ENCODE data around the gene XDH.

XDH gene

GRCh38 chr2:31440764-31441163 is 26.2 kb upstream of the XDH start:
- no peaks in the 10 kb centered on the region for H3K79me1 ChIP-seq (replicated peaks; ENCODE audit: low read length, poor library complexity, severe bottlenecking)
- H2BK120ac ChIP-seq (ENCODE audit: low read depth, low read length): no peak overlapping the region
- no peak overlapping the region for H2BK12ac ChIP-seq (ENCODE audit: low read length in 2 of 2)
- no peak overlapping the region for H3K4me3 ChIP-seq (ENCODE audit: insufficient read depth in 1 of 2, low read depth in 1 of 2, low read length in 2 of 2)
- H3K4me1 ChIP-seq (ENCODE audit: control insufficient read depth, insufficient read depth, low read depth, low read length): no peaks in the 10 kb centered on the region
- peaks cover 3% of the 10 kb centered on the region for H3K9me3 ChIP-seq (ENCODE audit: control insufficient read depth, low read length)
- no peak overlapping the region for H3K4ac ChIP-seq (ENCODE audit: low read depth in 1 of 2, low read length in 2 of 2)
- no peak overlapping the region for H3K27ac ChIP-seq (ENCODE audit: low read length, poor library complexity, severe bottlenecking)
- H2AFZ ChIP-seq (ENCODE audit: low read depth, low read length): no peak overlapping the region
- H3K23ac ChIP-seq (ENCODE audit: low read length in 2 of 2): no peak overlapping the region
- H4K8ac ChIP-seq (ENCODE audit: low read length): no peak overlapping the region
- no peak overlapping the region for H3K9ac ChIP-seq (ENCODE audit: low read length)
- H2BK15ac ChIP-seq (ENCODE audit: low read depth, poor library complexity, severe bottlenecking): no peak overlapping the region
- no peak overlapping the region for H2AK5ac ChIP-seq (ENCODE audit: low read length, severe bottlenecking)
- DNase-seq: no peak
- no peak overlapping the region for H3K14ac ChIP-seq (ENCODE audit: low read length in 2 of 2)
- no peak overlapping the region for H2BK5ac ChIP-seq (ENCODE audit: low read depth, low read length, poor library complexity, severe bottlenecking)
- no peak overlapping the region for H4K91ac ChIP-seq (ENCODE audit: low read length)
- H3K18ac ChIP-seq (ENCODE audit: low read depth in 1 of 2, low read length in 2 of 2): no peak overlapping the region
- no peaks in the 10 kb centered on the region for H3K27me3 ChIP-seq (ENCODE audit: control insufficient read depth in 1 of 2, insufficient read depth in 1 of 2, low read length in 2 of 2)
- H3K4me2 ChIP-seq (ENCODE audit: low read length, poor library complexity, severe bottlenecking): no peak overlapping the region
- no peaks in the 10 kb centered on the region for H3K36me3 ChIP-seq (ENCODE audit: control insufficient read depth in 1 of 2, insufficient read depth in 2 of 2, low read depth in 1 of 2, low read length in 2 of 2)
- WGBS: no CpG with 5 or more reads among the region's 2 CpGs

GRCh38 chr2:31434911-31435310 is 20.4 kb upstream of the XDH start:
- Histone ChIP-seq H4K8ac (ENCODE audit: low read length) (no peak overlapping the region), H3K4me2 (ENCODE audit: low read length, poor library complexity, severe bottlenecking) (no peak overlapping the region), H3K18ac (ENCODE audit: low read depth in 1 of 2, low read length in 2 of 2) (no peak overlapping the region), H2BK12ac (ENCODE audit: low read length in 2 of 2) (no peak overlapping the region), H3K27ac (ENCODE audit: low read length, poor library complexity, severe bottlenecking) (no peak overlapping the region), H2BK120ac (ENCODE audit: low read depth, low read length) (no peak overlapping the region), H3K9ac (ENCODE audit: low read length) (no peak overlapping the region), H3K9me3 (ENCODE audit: control insufficient read depth, low read length) (no peaks in the 10 kb centered on the region), H3K23ac (ENCODE audit: low read length in 2 of 2) (no peak overlapping the region), H2BK15ac (ENCODE audit: low read depth, poor library complexity, severe bottlenecking) (no peak overlapping the region), H2AK5ac (ENCODE audit: low read length, severe bottlenecking) (no peak overlapping the region), H3K79me1 (replicated peaks; ENCODE audit: low read length, poor library complexity, severe bottlenecking) (no peaks in the 10 kb centered on the region), H4K91ac (ENCODE audit: low read length) (no peak overlapping the region), H3K27me3 (ENCODE audit: control insufficient read depth in 1 of 2, insufficient read depth in 1 of 2, low read length in 2 of 2) (peaks cover 0 to 5% of the 10 kb centered on the region in 2 experiments), H3K4me1 (ENCODE audit: control insufficient read depth, insufficient read depth, low read depth, low read length) (no peaks in the 10 kb centered on the region), H2AFZ (ENCODE audit: low read depth, low read length) (no peak overlapping the region), H3K4ac (ENCODE audit: low read depth in 1 of 2, low read length in 2 of 2) (no peak overlapping the region), H2BK5ac (ENCODE audit: low read depth, low read length, poor library complexity, severe bottlenecking) (no peak overlapping the region), H3K4me3 (ENCODE audit: insufficient read depth in 1 of 2, low read depth in 1 of 2, low read length in 2 of 2) (no peak overlapping the region), H3K36me3 (ENCODE audit: control insufficient read depth in 1 of 2, insufficient read depth in 2 of 2, low read depth in 1 of 2, low read length in 2 of 2) (no peaks in the 10 kb centered on the region), H3K14ac (ENCODE audit: low read length in 2 of 2) (no peak overlapping the region)
- 66% methylated on average over 3 of the region's 3 CpGs for WGBS
- DNase-seq: no peak

GRCh38 chr2:31433541-31433940 is 19.0 kb upstream of the XDH start:
- no peak overlapping the region for H2AFZ ChIP-seq (ENCODE audit: low read depth, low read length)
- no peak overlapping the region for H3K4ac ChIP-seq (ENCODE audit: low read depth in 1 of 2, low read length in 2 of 2)
- no peaks in the 10 kb centered on the region for H3K9me3 ChIP-seq (ENCODE audit: control insufficient read depth, low read length)
- H4K91ac ChIP-seq (ENCODE audit: low read length): no peak overlapping the region
- peaks cover 0 to 5% of the 10 kb centered on the region in 2 experiments for H3K27me3 ChIP-seq (ENCODE audit: control insufficient read depth in 1 of 2, insufficient read depth in 1 of 2, low read length in 2 of 2)
- H3K4me2 ChIP-seq (ENCODE audit: low read length, poor library complexity, severe bottlenecking): no peak overlapping the region
- H2AK5ac ChIP-seq (ENCODE audit: low read length, severe bottlenecking): no peak overlapping the region
- H3K23ac ChIP-seq (ENCODE audit: low read length in 2 of 2): no peak overlapping the region
- no peak overlapping the region for H2BK12ac ChIP-seq (ENCODE audit: low read length in 2 of 2)
- H2BK15ac ChIP-seq (ENCODE audit: low read depth, poor library complexity, severe bottlenecking): no peak overlapping the region
- no peak for DNase-seq
- H2BK120ac ChIP-seq (ENCODE audit: low read depth, low read length): no peak overlapping the region
- H3K79me1 ChIP-seq (replicated peaks; ENCODE audit: low read length, poor library complexity, severe bottlenecking): no peaks in the 10 kb centered on the region
- H3K4me3 ChIP-seq (ENCODE audit: insufficient read depth in 1 of 2, low read depth in 1 of 2, low read length in 2 of 2): no peak overlapping the region
- no peak overlapping the region for H3K9ac ChIP-seq (ENCODE audit: low read length)
- no peak overlapping the region for H3K18ac ChIP-seq (ENCODE audit: low read depth in 1 of 2, low read length in 2 of 2)
- H4K8ac ChIP-seq (ENCODE audit: low read length): no peak overlapping the region
- H3K27ac ChIP-seq (ENCODE audit: low read length, poor library complexity, severe bottlenecking): no peak overlapping the region
- no peak overlapping the region for H2BK5ac ChIP-seq (ENCODE audit: low read depth, low read length, poor library complexity, severe bottlenecking)
- H3K36me3 ChIP-seq (ENCODE audit: control insufficient read depth in 1 of 2, insufficient read depth in 2 of 2, low read depth in 1 of 2, low read length in 2 of 2): no peaks in the 10 kb centered on the region
- WGBS: 62% methylated on average over 3 of the region's 3 CpGs
- H3K4me1 ChIP-seq (ENCODE audit: control insufficient read depth, insufficient read depth, low read depth, low read length): no peaks in the 10 kb centered on the region
- no peak overlapping the region for H3K14ac ChIP-seq (ENCODE audit: low read length in 2 of 2)

GRCh38 chr2:31430439-31431165 is 16.1 kb upstream of the XDH start:
- Histone ChIP-seq H2AFZ (ENCODE audit: low read depth, low read length) (no peak overlapping the region), H3K9ac (ENCODE audit: low read length) (no peak overlapping the region), H3K23ac (ENCODE audit: low read length in 2 of 2) (no peak overlapping the region), H2BK12ac (ENCODE audit: low read length in 2 of 2) (no peak overlapping the region), H3K4ac (ENCODE audit: low read depth in 1 of 2, low read length in 2 of 2) (no peak overlapping the region), H3K4me2 (ENCODE audit: low read length, poor library complexity, severe bottlenecking) (no peak overlapping the region), H3K4me1 (ENCODE audit: control insufficient read depth, insufficient read depth, low read depth, low read length) (no peaks in the 10 kb centered on the region), H2BK15ac (ENCODE audit: low read depth, poor library complexity, severe bottlenecking) (no peak overlapping the region), H3K9me3 (ENCODE audit: control insufficient read depth, low read length) (no peaks in the 10 kb centered on the region), H3K27me3 (ENCODE audit: control insufficient read depth in 1 of 2, insufficient read depth in 1 of 2, low read length in 2 of 2) (peaks cover 0 to 5% of the 10 kb centered on the region in 2 experiments), H3K4me3 (ENCODE audit: insufficient read depth in 1 of 2, low read depth in 1 of 2, low read length in 2 of 2) (no peak overlapping the region), H4K91ac (ENCODE audit: low read length) (no peak overlapping the region), H4K8ac (ENCODE audit: low read length) (no peak overlapping the region), H3K14ac (ENCODE audit: low read length in 2 of 2) (no peak overlapping the region), H3K27ac (ENCODE audit: low read length, poor library complexity, severe bottlenecking) (no peak overlapping the region), H3K18ac (ENCODE audit: low read depth in 1 of 2, low read length in 2 of 2) (no peak overlapping the region), H2BK120ac (ENCODE audit: low read depth, low read length) (no peak overlapping the region), H3K79me1 (replicated peaks; ENCODE audit: low read length, poor library complexity, severe bottlenecking) (no peaks in the 10 kb centered on the region), H2AK5ac (ENCODE audit: low read length, severe bottlenecking) (no peak overlapping the region), H3K36me3 (ENCODE audit: control insufficient read depth in 1 of 2, insufficient read depth in 2 of 2, low read depth in 1 of 2, low read length in 2 of 2) (no peaks in the 10 kb centered on the region), H2BK5ac (ENCODE audit: low read depth, low read length, poor library complexity, severe bottlenecking) (no peak overlapping the region)
- no peak for DNase-seq
- WGBS: 62% methylated on average over 9 of the region's 9 CpGs

All from mesenchymal stem cell (in vitro differentiated cells and primary cell).